HL-60 (cell line): ENCODE measurements around the gene F7.

Experiments
- CTCF ChIP-seq: IDR thresholded peaks from one replicate; pipeline ENCODE4 v1.5.1; 2011; ENCODE audit warnings: low read length, control low read depth, inconsistent platforms; ENCODE audit not compliant: insufficient read depth
- GABPA ChIP-seq: IDR thresholded peaks from 2 replicates; pipeline ENCODE4 v1.6.1; 2012; ENCODE audit warnings: low read depth
- POLR2AphosphoS5 ChIP-seq: IDR thresholded peaks from 2 replicates; pipeline ENCODE4 v1.6.1; 2012; ENCODE audit warnings: low read depth

- TF ChIP-seq CTCF (no peak), GABPA (no peak), POLR2AphosphoS5 (no peak)
Measured at GRCh38 chr13:113158946-113159345, 53.4 kb downstream of the F7 start.
